GM21529 (cell line): ENCODE results near the gene SLC12A6.
"Not testable (repeated sequence)": the region's sequence is repeated elsewhere in the genome, so short reads cannot be mapped to it uniquely, and the experiment has no call there.

Experiments used
- ATAC-seq: cut with Tn5 transposase; IDR thresholded peaks from one replicate; pipeline ENCODE4 v1.9.1; 2021; ENCODE audit not compliant: unreplicated experiment

The SLC12A6 gene

DNA sequence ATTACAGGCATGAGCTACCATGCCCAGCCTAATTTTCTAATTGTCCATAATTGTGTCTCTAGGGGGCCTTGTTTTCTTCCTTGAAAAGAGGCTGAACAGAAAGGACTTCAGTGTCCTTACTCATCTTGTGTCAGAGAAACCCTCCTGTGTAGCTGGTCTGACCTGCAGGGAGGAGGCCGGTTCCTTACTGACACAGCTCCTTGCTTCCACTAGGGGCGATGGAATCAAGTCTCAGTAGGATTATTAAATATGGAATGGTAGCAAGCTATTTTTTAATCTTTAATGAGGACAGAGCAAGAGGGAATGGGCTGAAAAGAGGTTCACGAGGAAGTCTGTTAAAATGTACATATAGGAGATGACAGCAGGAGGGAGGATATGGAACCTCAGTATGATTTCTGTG lies 20.8 kb upstream of the SLC12A6 start:
- ATAC-seq: no peak

DNA sequence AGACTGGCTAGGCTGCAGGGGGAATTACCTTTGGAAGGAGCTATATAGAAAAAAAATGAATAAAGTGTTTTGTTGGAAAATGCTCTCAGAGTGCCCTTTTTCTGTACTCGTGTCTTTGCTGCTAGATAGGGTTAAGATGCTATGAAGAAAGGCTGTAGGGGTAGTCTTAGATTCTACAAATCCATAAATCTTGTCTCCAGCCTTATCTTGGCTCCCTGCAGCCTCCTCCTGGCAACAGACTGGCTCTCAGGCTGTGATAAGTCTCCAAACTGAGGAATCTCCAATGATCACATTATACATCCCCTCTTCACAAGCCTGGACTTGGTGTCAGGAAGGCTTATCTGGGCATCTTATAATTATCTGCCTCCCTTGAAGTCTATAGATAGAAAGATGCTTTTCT lies 20.1 kb upstream of the SLC12A6 start:
- ATAC-seq: no peak

DNA sequence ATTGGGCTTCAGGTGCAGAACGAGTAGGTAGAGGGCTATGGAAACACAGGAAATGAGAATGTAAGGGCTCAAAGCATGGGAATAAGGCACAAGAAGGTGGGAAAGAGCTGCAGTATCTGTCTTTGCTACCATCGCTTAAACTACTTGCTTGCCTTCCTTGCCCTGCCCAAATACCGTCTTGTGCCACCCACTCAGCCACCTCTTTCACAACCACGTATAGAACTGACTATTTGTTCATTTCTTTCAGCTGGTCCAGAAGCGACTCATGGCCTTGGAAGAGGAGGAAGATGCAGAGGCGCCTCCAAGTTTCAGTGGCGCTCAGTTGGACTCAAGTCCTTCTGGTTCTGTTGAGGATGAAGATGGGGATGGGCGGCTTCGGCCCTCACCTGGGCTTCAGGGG lies 17.7 kb upstream of the SLC12A6 start:
- no peak for ATAC-seq

DNA sequence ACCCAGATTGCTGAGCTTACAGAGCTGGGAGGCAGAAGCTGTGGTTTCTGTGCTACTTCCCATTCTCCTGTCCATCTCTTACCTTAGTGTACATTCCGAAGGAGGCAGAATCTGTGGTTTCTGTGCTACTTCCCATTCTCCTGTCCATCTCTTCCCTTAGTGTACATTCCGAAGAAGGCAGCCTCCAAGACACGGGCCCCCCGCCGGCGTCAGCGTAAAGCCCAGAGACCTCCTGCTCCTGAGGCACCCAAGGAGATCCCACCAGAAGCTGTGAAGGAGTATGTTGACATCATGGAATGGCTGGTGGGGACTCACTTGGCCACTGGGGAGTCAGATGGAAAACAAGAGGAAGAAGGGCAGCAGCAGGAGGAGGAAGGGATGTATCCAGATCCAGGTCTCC lies 16.7 kb upstream of the SLC12A6 start:
- ATAC-seq: no peak

DNA sequence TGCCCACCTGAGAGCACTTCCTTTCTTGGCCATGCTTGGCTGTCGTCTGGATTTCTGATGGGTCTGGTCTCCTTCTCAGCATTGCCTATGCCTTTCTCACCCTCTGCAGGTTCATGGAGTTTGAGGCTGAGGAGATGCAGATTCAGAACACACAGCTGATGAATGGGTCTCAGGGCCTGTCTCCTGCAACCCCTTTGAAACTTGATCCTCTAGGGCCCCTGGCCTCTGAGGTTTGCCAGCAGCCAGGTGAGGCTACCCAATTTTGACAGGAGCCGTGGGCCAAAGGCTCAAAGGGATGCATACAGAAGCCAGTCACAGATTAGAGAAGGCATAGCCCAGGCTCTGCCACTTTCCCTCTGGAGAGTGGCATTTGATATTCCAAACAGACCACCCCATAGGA lies 16.0 kb upstream of the SLC12A6 start:
- ATAC-seq: no peak

DNA sequence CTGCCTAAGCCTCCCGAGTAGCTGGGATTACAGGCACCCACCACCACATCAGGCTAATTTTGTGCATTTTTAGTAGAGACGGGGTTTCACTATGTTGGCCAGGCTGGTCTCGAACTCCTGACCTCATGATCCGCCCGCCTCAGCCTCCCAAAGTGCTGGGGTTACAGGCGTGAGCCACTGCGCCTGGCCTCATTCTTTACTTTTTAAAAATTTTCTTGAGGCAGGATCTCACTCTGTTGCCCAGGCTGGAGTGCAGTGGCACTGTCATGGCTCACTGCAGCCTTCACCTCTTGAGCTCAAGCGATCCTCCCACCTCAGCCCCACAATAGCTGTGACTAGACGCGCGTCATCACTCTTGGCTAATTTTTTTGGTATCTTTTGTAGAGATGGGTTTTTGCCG lies 15.4 kb upstream of the SLC12A6 start:
- ATAC-seq: not testable (repeated sequence)

DNA sequence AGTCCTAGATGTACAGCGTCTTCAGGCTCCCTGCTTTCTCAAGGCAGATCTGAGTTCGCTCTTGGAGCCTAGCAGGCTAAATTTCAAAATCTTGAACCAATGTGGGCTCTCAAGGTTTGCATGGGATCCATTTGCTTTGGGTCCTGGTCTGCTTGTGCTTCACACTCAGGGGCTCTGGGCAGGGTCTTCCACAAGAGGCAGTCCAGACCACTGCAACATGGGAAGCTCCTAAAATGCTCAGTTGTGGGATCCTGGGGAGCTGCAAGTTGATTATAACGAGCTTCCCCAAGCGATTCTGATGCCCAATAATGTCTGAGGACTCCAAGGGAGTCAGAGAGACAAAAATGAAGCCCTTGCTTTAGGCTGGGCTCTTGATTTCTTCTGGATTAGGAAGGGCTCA lies 12.2 kb upstream of the SLC12A6 start:
- ATAC-seq: no peak

DNA sequence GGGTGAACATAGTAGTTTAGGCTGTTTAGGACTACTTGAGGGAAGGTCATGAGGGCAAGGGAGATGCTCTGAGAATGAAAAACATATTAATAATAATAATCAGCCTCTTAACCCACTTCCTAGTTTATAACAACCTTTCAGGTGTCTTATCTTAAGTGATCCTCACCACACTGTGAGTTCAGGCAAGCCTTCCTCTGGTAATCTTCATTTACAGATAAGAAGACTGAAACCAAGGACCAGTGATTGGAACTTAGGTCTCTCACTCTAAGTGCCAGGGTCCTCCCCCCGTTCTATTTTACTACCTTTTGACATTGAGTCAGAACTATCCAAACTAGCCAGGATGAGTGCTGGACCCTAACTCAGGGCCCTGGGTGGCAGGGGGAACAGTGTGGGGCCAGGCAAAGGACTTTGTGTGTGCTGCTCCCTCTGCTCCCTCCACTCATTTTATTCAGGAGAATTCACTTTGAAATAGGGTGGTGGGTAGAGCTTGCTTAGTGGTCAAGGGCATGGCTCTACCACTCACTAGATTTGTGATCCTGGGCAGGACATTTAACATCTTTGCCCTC lies 11.2 kb upstream of the SLC12A6 start:
- no peak for ATAC-seq

DNA sequence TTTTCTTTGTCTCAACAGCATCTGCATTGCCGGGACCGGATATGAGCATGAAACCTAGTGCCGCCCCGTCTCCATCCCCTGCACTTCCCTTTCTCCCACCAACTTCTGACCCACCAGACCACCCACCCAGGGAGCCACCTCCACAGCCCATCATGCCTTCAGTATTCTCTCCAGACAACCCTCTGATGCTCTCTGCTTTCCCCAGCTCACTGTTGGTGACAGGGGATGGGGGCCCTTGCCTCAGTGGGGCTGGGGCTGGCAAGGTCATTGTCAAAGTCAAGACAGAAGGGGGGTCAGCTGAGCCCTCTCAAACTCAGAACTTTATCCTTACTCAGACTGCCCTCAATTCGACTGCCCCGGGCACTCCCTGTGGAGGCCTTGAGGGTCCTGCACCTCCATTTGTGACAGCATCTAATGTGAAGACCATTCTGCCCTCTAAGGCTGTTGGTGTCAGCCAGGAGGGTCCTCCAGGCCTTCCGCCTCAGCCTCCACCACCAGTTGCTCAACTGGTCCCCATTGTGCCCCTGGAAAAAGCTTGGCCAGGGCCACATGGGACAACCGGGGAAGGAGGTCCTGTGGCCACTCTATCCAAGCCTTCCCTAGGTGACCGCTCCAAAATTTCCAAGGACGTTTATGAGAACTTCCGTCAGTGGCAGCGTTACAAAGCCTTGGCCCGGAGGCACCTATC lies 10.5 kb upstream of the SLC12A6 start:
- no peak for ATAC-seq

DNA sequence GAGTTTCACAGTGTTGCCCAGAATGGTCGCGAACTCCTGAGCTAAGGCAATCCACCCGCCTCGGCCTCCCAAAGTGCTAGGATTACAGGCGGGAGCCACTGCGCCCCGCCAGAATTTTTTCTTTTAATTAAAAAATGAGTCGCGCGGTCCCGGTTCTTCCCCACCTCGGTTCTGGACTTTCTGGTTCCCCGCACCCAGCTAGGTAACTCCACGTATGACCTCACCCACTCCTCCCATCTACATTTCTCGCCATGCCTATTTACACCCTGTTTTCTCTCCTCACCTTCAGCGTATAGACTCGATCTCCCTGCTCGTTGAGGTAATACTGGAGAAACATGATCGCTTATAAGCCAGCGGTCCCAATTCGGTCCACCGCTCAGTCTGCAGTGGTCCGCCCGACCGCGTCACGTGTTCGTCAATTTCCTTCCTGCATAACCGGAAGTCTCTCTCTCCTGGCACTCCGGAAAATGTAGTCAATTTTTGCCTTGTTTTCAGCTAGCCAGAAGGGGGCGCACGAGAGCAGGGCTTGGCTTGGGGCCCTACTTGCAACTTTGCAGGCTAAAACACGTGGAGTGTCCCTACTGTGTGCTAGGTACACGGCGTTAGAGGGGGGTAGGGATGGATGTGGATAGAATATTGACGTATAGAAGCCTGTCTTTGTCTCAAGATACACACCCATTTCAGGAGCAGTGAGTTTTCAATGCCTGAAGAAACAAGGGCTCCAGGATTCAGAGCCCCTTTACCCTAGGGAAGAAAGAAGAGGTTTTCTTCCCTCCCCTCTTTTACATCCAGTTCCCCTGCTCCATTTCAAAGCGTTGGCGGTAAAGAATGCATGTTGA lies 5.4 kb upstream of the SLC12A6 start, which contains the start of the genes NOP10 and NUTM1:
Gene NOP10 (minus strand): TSS at position 400 of the 839 bp plus-strand sequence. CDS start 63 bp downstream, at position 337.
Gene NUTM1 (plus strand): TSS at position 579 of the 839 bp plus-strand sequence. CDS start 382 bp downstream, outside the sequence.
- ATAC-seq: peak; percentile 90

DNA sequence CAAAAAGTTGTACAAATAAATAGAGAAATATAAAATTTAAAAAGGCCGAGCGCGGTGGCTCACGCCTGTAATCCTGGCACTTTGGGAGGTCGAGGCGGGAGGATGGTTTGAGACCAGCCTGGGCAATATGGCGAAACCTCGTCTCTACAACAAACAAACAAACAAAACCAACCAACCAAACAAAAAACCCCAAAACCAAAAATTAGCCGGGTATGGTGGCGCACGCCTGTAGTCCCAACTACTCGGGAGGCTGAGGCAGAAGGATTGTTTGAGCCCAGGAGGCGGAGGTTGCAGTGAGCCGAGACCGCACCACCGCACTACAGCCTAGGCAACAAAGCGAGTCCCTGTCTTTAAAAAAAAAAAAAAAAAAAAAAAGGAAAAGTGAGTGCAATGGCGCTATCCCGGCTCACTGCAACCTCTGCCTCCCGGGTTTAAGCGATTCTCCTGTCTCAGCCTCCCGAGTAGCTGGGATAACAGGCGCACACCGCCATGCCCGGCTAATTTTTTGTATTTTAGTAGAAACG lies 4.7 kb upstream of the SLC12A6 start:
- not testable (repeated sequence) for ATAC-seq

DNA sequence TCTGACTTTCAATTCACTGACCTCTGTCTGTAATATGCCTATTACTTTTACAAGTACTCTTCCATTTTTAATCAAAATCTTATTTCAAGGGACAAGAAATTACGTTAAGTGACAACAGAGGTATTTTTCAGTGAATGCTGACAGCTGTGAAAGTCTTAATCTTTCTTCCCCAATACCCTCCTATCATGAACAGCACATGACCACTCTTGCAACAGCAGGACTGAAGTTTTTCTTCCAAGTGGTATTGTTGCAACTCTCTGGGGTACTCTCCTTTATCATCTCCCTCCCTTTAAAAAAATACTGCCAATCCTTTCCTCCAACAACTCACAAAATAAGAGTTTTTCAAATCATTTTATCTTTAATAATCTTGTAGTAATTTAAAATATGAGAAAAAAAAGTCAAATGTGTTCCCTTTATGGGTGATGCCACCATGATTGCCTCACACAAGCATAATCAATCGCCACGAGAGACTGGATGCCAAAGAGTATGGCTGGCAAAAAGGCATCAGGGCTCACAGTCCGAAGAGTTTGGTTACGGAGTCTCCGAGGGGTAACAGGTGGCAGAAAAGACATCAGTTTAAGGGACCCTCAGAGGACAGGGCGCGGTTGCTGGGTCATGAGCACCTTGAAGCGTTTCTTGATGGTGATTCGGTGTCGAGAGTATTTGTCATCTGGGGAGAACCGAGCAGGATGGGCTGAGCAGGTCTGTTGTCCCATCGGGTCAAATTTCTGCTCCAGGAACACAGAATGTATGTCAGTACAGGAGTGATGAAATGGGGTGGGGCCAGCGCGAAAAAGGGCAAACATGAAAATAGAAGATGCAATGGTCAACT lies 4.0 kb upstream of the SLC12A6 start:
- ATAC-seq: no peak

DNA sequence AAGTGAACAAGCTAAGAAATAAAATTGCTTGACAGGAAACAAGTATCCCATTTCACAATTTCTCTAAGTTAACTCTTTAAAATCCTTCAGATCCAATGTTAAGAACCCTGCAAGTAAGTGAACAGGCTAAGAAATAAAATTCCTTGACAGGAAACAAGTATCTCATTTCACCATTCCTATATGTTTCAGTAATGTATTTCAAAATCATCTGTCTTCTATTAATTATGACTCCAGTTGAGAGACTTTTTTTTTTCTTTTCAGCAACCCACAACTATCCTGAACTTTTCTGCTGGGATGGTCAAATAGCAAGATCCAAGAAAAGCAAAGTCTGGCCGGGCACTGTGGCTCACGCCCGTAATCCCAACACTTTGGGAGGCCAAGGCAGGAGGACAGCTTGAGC lies 2.4 kb upstream of the SLC12A6 start:
- no peak for ATAC-seq

DNA sequence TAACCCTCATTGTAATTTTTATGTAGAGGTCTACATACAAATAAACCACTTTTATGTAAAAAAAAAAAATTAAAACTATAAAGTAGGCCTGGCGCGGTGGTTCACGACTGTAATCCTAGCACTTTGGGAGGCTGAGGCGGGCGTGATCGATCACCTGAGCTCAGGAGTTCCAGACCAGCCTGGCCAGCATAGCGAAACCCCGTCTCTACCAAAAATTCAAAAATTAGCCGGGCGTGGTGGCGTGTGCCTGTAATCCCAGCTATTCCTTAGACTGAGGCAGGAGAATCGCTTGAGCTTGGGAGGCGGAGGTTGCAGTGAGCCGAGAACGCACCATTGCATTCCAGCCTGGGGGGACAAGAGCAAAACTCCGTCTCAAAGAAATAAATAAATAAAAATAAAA lies 766 bp upstream of the SLC12A6 start:
- no peak for ATAC-seq

DNA sequence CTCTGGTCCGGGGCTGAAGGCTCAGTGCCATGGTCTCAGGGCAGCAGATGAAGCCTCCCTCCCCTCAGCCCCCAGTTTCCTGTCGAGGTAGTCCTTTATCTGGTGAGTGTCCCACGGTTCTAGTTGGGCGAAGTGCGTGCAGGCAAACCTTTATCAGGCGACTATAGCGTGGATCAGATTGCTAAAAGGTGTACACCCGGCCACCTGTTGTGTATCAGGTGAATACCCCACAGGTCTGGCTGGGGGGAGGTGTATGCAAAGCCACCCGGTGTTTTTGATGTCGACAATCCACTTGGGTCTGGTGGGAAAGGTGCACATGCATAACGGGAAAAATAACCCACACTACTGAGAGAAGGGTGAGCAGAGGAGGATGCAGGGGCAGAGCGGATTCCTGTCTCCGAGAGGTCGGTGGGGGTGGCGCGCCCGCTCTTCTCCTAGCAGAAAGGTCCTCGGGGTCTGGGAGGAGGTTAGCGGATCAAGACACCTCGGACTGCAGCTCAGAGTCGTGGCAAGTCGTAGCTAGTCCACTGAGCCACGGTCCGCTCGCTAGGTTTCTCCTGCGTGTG lies 507 bp downstream of the SLC12A6 start:
- peak; percentile 9 for ATAC-seq

DNA sequence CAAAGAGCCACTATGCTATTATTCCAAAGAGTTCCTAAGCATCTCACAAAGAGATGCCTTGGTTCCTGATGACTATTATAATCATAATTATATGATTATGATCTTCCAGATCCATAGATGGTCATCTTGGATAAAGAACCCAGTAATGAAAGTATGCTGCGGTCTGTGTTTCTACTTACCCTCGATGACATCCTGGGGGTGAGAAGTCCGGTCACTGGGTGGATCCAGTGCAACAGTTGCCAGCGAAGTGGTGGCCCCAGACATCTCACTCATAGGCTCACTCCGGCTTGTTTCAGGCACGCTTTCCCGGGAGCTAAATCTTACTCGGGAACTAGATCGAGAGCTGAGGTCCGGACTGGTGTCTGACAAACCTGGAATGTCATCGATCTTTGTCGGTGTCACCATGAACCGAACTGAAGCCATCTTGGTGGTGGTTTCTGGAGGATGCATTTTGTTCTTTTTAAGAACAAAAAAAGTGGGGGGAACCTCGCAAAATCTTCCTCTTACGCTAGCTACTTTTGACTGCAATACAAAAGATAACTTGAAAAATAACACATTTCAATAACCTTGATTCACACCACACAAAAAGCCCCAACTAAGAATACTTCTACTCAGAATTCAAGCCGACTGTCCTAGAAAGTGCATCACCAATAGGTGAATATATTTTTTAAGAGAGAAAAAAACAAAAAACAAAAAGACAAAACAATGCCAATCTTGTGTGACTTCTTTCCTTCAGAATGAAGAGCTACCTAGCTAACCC lies 1.2 kb downstream of the SLC12A6 start:
- no peak for ATAC-seq

DNA sequence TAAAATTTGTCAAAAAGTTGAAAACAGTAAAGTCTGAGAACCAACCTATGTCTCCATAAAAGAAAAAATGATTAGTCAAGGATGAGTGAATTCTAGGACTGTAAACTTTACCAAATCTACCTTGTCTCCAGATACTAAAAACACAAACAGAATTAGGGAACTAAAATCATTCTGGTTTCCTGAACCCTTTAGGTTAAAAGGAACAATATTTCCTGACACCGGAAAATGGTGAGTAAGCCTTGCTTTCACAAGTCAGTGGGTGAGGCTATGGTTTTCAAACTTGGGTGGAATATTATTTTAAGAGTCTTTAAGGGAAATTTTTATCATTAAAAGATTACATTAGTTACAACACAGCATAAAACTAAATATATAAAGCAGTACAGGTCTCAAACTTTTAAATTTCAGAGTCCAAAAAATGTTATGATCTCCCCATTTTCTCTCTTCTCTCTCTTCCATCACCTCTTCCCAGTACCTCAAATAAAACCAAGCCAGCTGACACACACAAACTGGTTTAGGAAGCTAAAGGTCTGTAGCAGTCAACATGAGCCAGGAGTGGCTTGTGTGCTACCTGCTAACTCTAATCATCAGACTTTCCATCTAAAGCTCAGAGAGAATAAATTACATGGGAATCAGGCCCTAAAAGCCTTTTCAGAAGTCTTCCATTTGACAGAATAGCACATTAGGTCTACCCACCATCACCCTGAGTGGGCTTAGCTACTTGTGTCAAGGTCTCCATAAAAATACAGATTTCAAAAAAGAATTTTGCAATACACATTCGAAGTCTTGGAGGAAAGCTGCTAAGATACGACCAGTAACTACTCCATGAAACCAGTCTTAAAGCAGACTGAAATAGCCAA lies 2.2 kb downstream of the SLC12A6 start:
- ATAC-seq: no peak

DNA sequence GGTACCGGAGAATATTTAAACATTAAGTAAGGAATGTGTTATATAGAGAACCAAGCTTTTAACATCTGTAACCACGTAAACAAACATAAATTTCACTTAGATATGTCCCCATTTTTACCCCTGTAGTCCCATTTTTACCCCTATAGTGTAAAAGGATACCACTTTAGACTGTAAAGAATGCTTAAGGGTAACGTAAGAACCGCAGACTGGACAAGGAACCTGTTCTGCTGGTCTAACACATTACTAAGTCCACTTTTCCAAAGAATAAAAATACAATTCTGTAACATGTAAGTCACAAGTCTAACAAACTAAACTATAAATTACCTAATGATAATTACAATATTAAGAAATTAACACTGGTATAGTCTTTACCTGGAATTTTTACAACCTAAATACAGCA lies 2.9 kb downstream of the SLC12A6 start:
- ATAC-seq: no peak
